HCT116 (cell line): ENCODE measurements around the gene FAM200B. TPM values are rescaled to one million over a fixed set of nuclear protein-coding genes. Genes with fewer than 3 reads are reported as not detected.

Experiments
- ATAC-seq: fragments of 200-7000 bp; cut with Tn5 transposase; 2 replicates; pipeline ENCODE4 v1.9.1; 2020; ENCODE audit warnings: mild to moderate bottlenecking, moderate library complexity
- BruUV-seq: library from RNA; stranded (reverse); fragments of 400-500 nt; replicated peaks from 2 replicates; lab custom pipeline; 2021; lab: Mats Ljungman, UMichigan
- CTCF ChIA-PET: fragments of 300-600 bp; sonication (Branson Sonifier 250); formaldehyde crosslinking; loops from one replicate; lab custom pipeline; 2021; ENCODE audit warnings: antibody characterized with exemption; lab: Charles Lee
- POLR2A ChIA-PET: fragments of 300-600, 350-600 bp; sonication (Branson Sonifier 250); formaldehyde crosslinking; loops from one replicate; lab custom pipeline; 2021; ENCODE audit warnings: antibody characterized with exemption; lab: Charles Lee
- RAD21 ChIA-PET, 2 experiments: fragments of 300-600 bp; sonication (Branson Sonifier 250); formaldehyde crosslinking; loops; one replicate each; lab custom pipeline; 2023; ENCODE audit warnings: low total read pairs in 2 of 2; ENCODE audit not compliant: uncharacterized antibody in 2 of 2, unreplicated experiment in 2 of 2, low non-redundant PET in 1 of 2; lab: Charles Lee
- DNase-seq: peaks from one replicate; pipeline ENCODE4 v3.0.0-alpha.2; 2010; ENCODE audit warnings: low read depth, low spot score
- H2AFZ ChIP-seq: fragments of 200-600 bp; shearing (Covaris generic), sonication (generic); 2 replicates; pipeline ENCODE4 v1.6.1; 2017; ENCODE audit warnings: low read depth, mixed run types, mixed read lengths, antibody characterized with exemption, low read length; ENCODE audit not compliant: poor library complexity, severe bottlenecking
- H3K27ac ChIP-seq: 2 replicates; pipeline ENCODE4 v1.5.1; 2012; ENCODE audit warnings: low read depth, low read length
- H3K27me3 ChIP-seq: fragments of 200-600 bp; sonication (generic); 2 replicates; pipeline ENCODE4 v1.6.1; 2016; ENCODE audit warnings: mixed run types, low read length, mixed read lengths; ENCODE audit not compliant: insufficient read depth
- H3K36me3 ChIP-seq, 2 experiments: fragments of 200-500 bp in 1 of 2; fragments of 200-600 bp in 1 of 2; sonication (Bioruptor generic) in 1 of 2; sonication (generic) in 1 of 2; 2 replicates each; pipeline versions ENCODE4 v1.5.1 to v1.6.1; 2014 to 2016; ENCODE audit warnings: low read length in 2 of 2, inconsistent platforms in 1 of 2, mixed read lengths in 1 of 2, mixed run types in 1 of 2; ENCODE audit not compliant: insufficient read depth in 2 of 2, control insufficient read depth in 1 of 2
- H3K4me1 ChIP-seq, 2 experiments: fragments of 200-600 bp in 1 of 2; sonication (generic) in 1 of 2; 2 replicates each; pipeline versions ENCODE4 v1.5.1 to v1.6.1; 2012 to 2017; ENCODE audit warnings: low read length in 2 of 2, inconsistent platforms in 1 of 2, mild to moderate bottlenecking in 1 of 2, mixed read lengths in 1 of 2, mixed run types in 1 of 2, moderate library complexity in 1 of 2; ENCODE audit not compliant: insufficient read depth in 2 of 2, control insufficient read depth in 1 of 2
- H3K4me2 ChIP-seq: fragments of 200-600 bp; sonication (generic); 2 replicates; pipeline ENCODE4 v1.6.1; 2017; ENCODE audit warnings: mixed run types, low read length, mixed read lengths
- H3K4me3 ChIP-seq, 2 experiments: fragments of 200-600 bp in 1 of 2; sonication (generic) in 1 of 2; replicated peaks in 1 of 2; 2 replicates each; pipeline ENCODE4 v1.5.1; 2011 to 2016; ENCODE audit warnings: low read length in 2 of 2, control low read depth in 1 of 2, low read depth in 1 of 2, mild to moderate bottlenecking in 1 of 2, mixed read lengths in 1 of 2, mixed run types in 1 of 2
- H3K79me2 ChIP-seq: fragments of 200-600 bp; sonication (generic); 2 replicates; pipeline ENCODE4 v1.6.1; 2017; ENCODE audit warnings: mild to moderate bottlenecking, mixed run types, low read length, moderate library complexity, mixed read lengths; ENCODE audit not compliant: insufficient read depth
- H3K9ac ChIP-seq: fragments of 200-600 bp; sonication (generic); 2 replicates; pipeline ENCODE4 v1.6.1; 2016; ENCODE audit warnings: low read length, mixed read lengths
- H3K9me2 ChIP-seq: fragments of 200-600 bp; sonication (generic), shearing (Covaris generic); 2 replicates; pipeline ENCODE4 v1.6.1; 2017; ENCODE audit warnings: mixed run types, mild to moderate bottlenecking, moderate library complexity; ENCODE audit not compliant: insufficient read depth
- H3K9me3 ChIP-seq, 2 experiments: fragments of 200-500 bp in 1 of 2; fragments of 200-600 bp in 1 of 2; sonication (Bioruptor generic) in 1 of 2; sonication (generic) in 1 of 2; 2 replicates each; pipeline ENCODE4 v1.6.1; 2014 to 2017; ENCODE audit warnings: low read length in 2 of 2, mixed read lengths in 2 of 2, inconsistent platforms in 1 of 2, low read depth in 1 of 2, mild to moderate bottlenecking in 1 of 2, mixed run types in 1 of 2, moderate library complexity in 1 of 2; ENCODE audit not compliant: control insufficient read depth in 1 of 2, insufficient read depth in 1 of 2
- H4K20me1 ChIP-seq: fragments of 200-600 bp; sonication (generic), shearing (Covaris generic); 2 replicates; pipeline ENCODE4 v1.6.1; 2017; ENCODE audit warnings: mixed run types, mild to moderate bottlenecking, moderate library complexity; ENCODE audit not compliant: insufficient read depth
- CTCF ChIP-seq, 3 experiments: fragments of 200-600 bp in 1 of 3; sonication (generic) in 1 of 3; IDR thresholded peaks in 2 of 3; conservative IDR thresholded peaks in 1 of 3; 2 replicates each; pipeline ENCODE4 v1.5.1; 2012 to 2017; ENCODE audit warnings: low read depth in 2 of 3, low read length in 2 of 3, antibody characterized with exemption in 1 of 3, borderline replicate concordance in 1 of 3, control low read depth in 1 of 3, mild to moderate bottlenecking in 1 of 3, mixed read lengths in 1 of 3, mixed run types in 1 of 3, moderate library complexity in 1 of 3; ENCODE audit not compliant: insufficient read depth in 1 of 3
- EGR1 ChIP-seq: IDR thresholded peaks from 2 replicates; pipeline ENCODE4 v1.6.1; 2012; ENCODE audit warnings: low read depth
- FOSL1 ChIP-seq: IDR thresholded peaks from 2 replicates; pipeline ENCODE4 v1.6.1; 2012; ENCODE audit warnings: low read depth
- JUND ChIP-seq: IDR thresholded peaks from 2 replicates; pipeline ENCODE4 v1.6.1; 2012
- MAX ChIP-seq: IDR thresholded peaks from 2 replicates; pipeline ENCODE4 v1.6.1; 2012
- POLR2AphosphoS5 ChIP-seq: IDR thresholded peaks from 2 replicates; pipeline ENCODE4 v1.6.1; 2011; ENCODE audit warnings: mild to moderate bottlenecking, low read depth, low read length, moderate library complexity
- SP1 ChIP-seq: IDR thresholded peaks from 2 replicates; pipeline ENCODE4 v1.6.1; 2012; ENCODE audit warnings: low read depth
- TCF7L2 ChIP-seq: IDR thresholded peaks from 2 replicates; pipeline ENCODE4 v1.7.0; 2011; ENCODE audit warnings: borderline replicate concordance, inconsistent platforms; ENCODE audit not compliant: insufficient read depth, insufficient read length; ENCODE audit errors: extremely low read depth
- intact Hi-C: fragments of 100-400 bp; cut with micrococcal nuclease; formaldehyde crosslinking; loops from 2 replicates; pipeline ENCODE4 v1.10.0; 2022
- total RNA-seq: library from RNA; stranded (reverse); gene quantifications from one replicate; pipeline ENCODE4 v1.2.1, GENCODE V29; 2021; ENCODE audit not compliant: unreplicated experiment

FAM200B gene
- total RNA-seq, 1 experiment from 2014 or later, result 26.1 TPM

- peak overlapping the region; percentile 62 for H3K4me2 ChIP-seq
- ATAC-seq (no peak), DNase-seq (no peak)
- TF ChIP-seq POLR2AphosphoS5, result 0 out of 2 replicates have a peak, but pooled peaks have one; percentile 14
- TF ChIP-seq EGR1, result no peak
- no peak for TF ChIP-seq CTCF (IDR thresholded peaks at IDR 0.05 in 2 of 3, conservative IDR thresholded peaks at IDR 0.05 in 1 of 3; ENCODE audit: borderline replicate concordance in 1 of 3, insufficient read depth in 1 of 3, low read depth in 2 of 3, low read length in 2 of 3)
- no peaks in the 10 kb centered on the region for H3K9me3 ChIP-seq
- H3K27ac ChIP-seq, result no peak overlapping the region
- peak overlapping the region; percentile 40 for H3K9ac ChIP-seq
- no peak overlapping the region for H3K4me3 ChIP-seq
- H3K79me2 ChIP-seq, result peaks cover 16% of the 10 kb centered on the region
- no TSS peak for BruUV-seq
- no peak overlapping the region for H2AFZ ChIP-seq
- ChIA-PET RAD21 (no interaction called here), POLR2A (interaction anchor here (1.0 kb wide), 1 partner anchor 49 kb away, joined by 3 read pairs; no protein-coding TSS in a partner anchor), CTCF (no interaction called here)
- H3K27me3 ChIP-seq, result no peaks in the 10 kb centered on the region
- peaks cover 14 to 39% of the 10 kb centered on the region in 2 experiments for H3K4me1 ChIP-seq
- intact Hi-C loops, result no loop called here
- peaks cover 8 to 15% of the 10 kb centered on the region in 2 experiments for H3K36me3 ChIP-seq
- no peaks in the 10 kb centered on the region for H3K9me2 ChIP-seq
- H4K20me1 ChIP-seq, result no peaks in the 10 kb centered on the region
Observed at GRCh38 chr4:15689540-15689939, 7.9 kb downstream of the FAM200B start.

GRCh38 chr4:15690020-15690809 is 8.6 kb downstream of the FAM200B start:
- TF ChIP-seq EGR1 (no peak), JUND (peak; percentile 64), SP1 (peak; percentile 30; the same call in 1 of the 2 replicates), MAX (no peak), FOSL1 (peak; percentile 60), TCF7L2 (no peak)
- ChIA-PET POLR2A (no interaction called here), RAD21 (no interaction called here), CTCF (no interaction called here)
- Histone ChIP-seq H3K27ac (peak overlapping the region; percentile 37; the same call in 1 of the 2 replicates), H3K9me3 (no peaks in the 10 kb centered on the region), H3K4me2 (peak overlapping the region; percentile 62), H3K9me2 (no peaks in the 10 kb centered on the region), H3K36me3 (peaks cover 8 to 10% of the 10 kb centered on the region in 2 experiments), H3K27me3 (no peaks in the 10 kb centered on the region), H4K20me1 (no peaks in the 10 kb centered on the region), H3K79me2 (peaks cover 9% of the 10 kb centered on the region), H3K9ac (peak overlapping the region; percentile 40), H2AFZ (no peak overlapping the region), H3K4me1 (peaks cover 14 to 46% of the 10 kb centered on the region in 2 experiments), H3K4me3 (peak overlapping the region in 1 of 2 experiments; percentile 23; a peak in 2 of 4 replicates)
- no TSS peak for BruUV-seq
- DNase-seq (peak; percentile 57), ATAC-seq (peak; percentile 79)
- intact Hi-C loops, result loop anchor here (10.0 kb wide), 1 partner anchor 205 kb away; no protein-coding TSS in a partner anchor
